HL-60/S4 treated with phorbol 12-myristate 13-acetate at 8.2 ng/mL for 4 days and 3 days (cell line): ENCODE measurements around the gene NEIL1.

Experiments
- in situ Hi-C: fragments of 300-500 bp; cut with MboI; formaldehyde crosslinking; loops from 2 replicates; pipeline ENCODE4 v1.15.0; 2022; ENCODE audit warnings: low sequenced_read_pairs

Gene NEIL1

GRCh38 chr15:75332093-75332492, 14.7 kb upstream of the NEIL1 start:
- in situ Hi-C loops = loop anchor here (25.0 kb wide), 1 partner anchor 95 kb away; no protein-coding TSS in a partner anchor

- in situ Hi-C loops = loop anchor here (25.0 kb wide), 1 partner anchor 97 kb away; no protein-coding TSS in a partner anchor
Measured at GRCh38 chr15:75333654-75334419, 13.0 kb upstream of the NEIL1 start.

- in situ Hi-C loops = loop anchor here (25.0 kb wide), 1 partner anchor 98 kb away; no protein-coding TSS in a partner anchor
Measured at GRCh38 chr15:75335313-75335704, 11.5 kb upstream of the NEIL1 start.

GRCh38 chr15:75335705-75336355, 11.0 kb upstream of the NEIL1 start, which contains the start of gene COMMD4:
Gene COMMD4 (plus strand): TSS chr15:75336063. CDS start chr15:75336090, 27 bp downstream.
- in situ Hi-C loops = loop anchor here (25.0 kb wide), 1 partner anchor 99 kb away; no protein-coding TSS in a partner anchor

GRCh38 chr15:75338661-75339240, 8.1 kb upstream of the NEIL1 start:
- in situ Hi-C loops = loop anchor here (25.0 kb wide), 1 partner anchor 101 kb away; no protein-coding TSS in a partner anchor

DNA sequence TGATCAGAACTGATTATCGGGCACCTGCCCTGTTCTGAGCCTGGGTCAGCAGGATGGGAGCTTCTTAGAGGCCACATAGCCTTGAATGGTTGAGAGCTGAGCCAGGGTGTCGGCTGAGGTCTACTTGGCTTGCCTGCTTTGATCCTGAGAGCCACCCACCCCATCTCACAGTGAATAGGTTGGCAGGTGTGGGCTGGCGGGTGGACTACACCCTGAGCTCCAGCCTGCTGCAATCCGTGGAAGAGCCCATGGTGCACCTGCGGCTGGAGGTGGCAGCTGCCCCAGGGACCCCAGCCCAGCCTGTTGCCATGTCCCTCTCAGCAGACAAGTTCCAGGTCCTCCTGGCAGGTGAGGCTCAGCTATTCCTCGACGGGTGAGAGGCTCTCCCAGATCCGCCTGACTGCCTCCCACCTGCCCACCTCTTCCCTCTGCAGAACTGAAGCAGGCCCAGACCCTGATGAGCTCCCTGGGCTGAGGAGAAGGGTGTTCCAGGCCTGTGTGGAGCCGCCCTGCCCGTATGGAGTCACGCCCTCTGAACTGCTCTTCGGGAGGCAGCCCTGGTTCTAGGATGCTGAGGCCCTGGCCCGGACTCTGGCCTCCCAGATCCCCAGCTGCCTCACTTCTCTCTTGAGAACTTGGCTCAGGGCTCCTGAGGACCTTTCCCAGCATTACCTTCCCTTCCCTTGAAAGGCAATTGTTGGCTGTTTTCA, 7.2 kb upstream of the NEIL1 start:
- in situ Hi-C loops = loop anchor here (25.0 kb wide), 1 partner anchor 102 kb away; no protein-coding TSS in a partner anchor

DNA sequence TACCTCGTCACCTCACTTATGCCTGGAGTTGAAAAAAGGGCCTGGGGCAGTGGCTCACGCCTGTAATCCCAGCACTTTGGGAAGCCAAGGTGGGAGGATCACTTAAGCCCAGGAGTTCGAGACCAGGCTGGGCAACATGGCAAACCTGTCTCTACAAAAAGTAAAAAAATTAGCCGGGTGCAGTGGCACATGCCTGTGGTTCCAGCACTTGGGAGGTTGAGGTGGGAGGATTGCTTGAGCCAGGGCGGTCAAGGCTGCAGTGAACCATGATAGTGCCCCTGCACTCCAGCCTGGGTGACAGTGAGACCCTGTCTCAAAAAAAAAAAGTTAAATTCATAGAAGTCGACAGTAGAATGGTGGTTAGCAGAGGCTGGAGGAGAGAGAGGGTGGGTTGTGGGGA, 4.6 kb upstream of the NEIL1 start:
- in situ Hi-C loops = loop anchor here (25.0 kb wide), 1 partner anchor 105 kb away; no protein-coding TSS in a partner anchor

GRCh38 chr15:75343953-75344352, 2.9 kb upstream of the NEIL1 start:
- in situ Hi-C loops = loop anchor here (25.0 kb wide), 1 partner anchor 107 kb away; no protein-coding TSS in a partner anchor

DNA sequence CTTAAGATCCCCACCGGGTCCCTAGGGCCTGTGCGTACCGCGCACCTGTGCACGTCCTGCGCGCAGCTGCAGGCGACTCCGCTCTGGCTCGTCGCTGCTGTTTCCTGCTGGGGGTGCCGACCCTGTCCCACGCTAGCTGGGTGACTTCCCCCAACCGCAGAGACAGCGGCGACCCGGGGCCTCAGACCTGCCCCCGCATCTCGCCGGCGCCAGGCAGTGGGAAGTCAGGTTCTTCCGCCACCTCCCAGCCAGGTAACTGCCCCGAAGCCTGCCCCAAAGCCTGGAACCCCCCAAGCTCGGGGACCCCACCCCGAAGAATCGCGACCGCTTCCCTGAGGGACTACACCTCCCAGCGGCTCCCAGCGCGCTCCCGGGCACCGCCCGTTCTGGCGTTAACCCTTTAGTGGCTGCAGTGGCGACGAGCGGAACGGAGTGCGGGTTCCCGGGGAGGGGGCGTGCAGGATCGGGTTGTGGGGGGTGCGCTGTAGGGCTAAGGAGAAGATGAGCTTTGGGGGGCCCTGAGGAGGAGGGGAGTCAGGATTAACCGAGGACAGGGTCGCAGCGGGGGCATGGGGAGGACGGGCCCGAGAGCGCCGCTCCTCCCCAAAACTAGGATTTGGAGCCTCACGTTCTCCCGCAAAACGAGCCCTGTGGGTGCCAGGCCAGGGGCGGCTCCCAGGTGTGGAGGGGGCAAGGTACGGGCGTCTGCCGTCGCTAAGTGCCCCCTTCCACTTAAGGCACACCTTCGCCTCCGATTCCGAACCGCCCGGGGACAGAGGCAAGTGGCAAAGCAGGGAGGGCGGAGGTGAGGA, 589 bp downstream of the NEIL1 start:
- in situ Hi-C loops = loop anchor here (25.0 kb wide), 1 partner anchor 110 kb away; no protein-coding TSS in a partner anchor

DNA sequence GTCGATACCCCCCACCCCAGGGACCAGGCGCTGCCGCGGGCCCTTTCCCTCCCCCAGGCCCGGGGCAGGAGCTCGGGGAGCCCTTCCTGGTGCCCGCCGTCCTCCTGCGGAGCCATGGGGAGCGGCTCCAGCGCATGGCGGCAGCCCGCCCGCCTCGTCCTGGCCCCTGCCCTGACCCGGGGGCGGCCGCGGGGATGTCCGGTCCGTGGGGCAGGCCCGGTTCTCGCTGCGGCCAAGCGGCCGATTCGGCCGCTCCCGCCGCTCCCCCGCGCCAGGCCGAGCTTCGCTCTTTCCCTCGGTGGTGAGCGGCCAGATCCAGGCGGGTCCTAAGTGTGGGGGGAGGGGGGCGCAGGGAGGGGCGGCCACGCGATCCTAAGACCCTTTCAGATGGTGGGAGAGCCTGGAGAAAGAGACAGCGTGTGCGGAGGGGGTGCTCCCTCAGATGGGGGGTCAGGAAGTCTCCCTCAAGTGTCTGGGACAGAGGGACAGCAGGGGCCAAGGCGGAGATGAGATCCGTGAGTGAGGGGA, 1.3 kb downstream of the NEIL1 start:
- in situ Hi-C loops = loop anchor here (25.0 kb wide), 1 partner anchor 111 kb away; no protein-coding TSS in a partner anchor

DNA sequence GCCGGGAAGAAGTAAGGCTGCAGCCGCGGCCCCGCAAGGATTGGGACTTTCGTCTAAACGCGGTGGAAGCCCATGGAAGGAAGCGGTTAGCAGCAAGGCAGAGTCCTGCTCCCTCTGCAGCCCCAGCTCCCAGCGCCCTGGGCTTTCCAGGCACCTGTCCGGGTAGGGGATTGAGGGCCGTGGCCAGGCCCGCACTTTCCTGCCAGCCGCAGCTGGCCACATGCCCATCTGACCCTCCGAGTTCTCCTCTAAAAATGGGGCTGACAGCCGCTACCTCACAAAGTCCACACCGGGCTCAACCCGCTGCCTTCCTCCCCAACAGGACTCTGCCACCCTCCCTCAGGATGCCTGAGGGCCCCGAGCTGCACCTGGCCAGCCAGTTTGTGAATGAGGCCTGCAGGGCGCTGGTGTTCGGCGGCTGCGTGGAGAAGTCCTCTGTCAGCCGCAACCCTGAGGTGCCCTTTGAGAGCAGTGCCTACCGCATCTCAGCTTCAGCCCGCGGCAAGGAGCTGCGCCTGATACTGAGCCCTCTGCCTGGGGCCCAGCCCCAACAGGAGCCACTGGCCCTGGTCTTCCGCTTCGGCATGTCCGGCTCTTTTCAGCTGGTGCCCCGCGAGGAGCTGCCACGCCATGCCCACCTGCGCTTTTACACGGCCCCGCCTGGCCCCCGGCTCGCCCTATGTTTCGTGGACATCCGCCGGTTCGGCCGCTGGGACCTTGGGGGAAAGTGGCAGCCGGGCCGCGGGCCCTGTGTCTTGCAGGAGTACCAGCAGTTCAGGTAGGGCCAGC, 1.9 kb downstream of the NEIL1 start:
- in situ Hi-C loops = loop anchor here (25.0 kb wide), 1 partner anchor 111 kb away; no protein-coding TSS in a partner anchor

DNA sequence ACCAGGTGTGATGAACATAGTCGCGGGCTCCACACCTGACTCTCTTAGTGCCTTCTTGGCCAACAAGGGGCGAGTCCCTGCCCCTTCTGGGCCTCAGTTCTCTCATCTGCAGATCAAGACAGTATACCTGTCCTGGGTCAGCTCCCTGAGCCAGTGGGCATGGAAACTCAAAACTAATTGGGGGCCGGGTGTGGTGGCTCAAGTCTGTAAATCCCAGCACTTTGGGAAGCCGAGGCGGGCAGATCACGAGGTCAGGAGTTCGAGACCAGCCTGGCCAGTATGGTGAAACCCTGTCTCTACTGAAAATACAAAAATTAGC, 2.5 kb downstream of the NEIL1 start:
- in situ Hi-C loops = loop anchor here (25.0 kb wide), 1 partner anchor 112 kb away; no protein-coding TSS in a partner anchor

DNA sequence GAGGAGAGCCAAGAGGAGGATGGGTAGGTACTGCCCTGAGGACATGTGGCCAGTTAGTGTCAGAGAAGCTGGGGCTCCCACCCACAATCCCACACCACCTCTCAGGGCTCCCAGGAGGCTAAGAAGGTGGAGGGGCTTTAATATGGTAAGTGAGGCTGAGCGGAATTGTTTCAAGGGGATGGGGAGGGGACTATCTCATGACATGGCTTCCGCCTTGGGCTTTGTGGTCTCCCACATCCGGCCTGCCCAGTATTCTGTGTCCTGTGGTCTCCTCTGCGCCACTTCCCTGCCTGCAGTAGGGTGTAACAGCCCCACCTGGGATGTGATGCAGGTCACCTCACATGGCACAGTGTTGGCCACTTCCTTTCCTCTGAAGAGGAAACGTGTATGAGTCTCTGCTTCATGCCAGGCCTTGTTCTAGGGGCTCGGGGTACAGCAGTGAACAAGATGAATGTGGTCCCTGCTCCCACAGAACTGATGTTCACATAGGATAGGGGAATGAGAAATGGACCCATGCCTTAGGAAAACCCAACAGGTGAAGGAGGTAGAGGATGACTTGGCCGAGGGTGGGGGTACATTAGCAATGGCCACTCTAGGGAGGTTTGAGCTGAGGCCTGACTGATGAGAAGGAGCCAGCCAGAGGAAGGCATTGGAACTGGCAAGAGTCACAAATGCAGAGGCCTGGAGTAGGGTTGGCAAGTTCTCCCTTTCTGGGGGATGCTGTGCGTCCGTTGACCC, 3.2 kb downstream of the NEIL1 start:
- in situ Hi-C loops = loop anchor here (25.0 kb wide), 1 partner anchor 113 kb away; no protein-coding TSS in a partner anchor

GRCh38 chr15:75350601-75351361, 3.9 kb downstream of the NEIL1 start:
- in situ Hi-C loops = no loop called here

DNA sequence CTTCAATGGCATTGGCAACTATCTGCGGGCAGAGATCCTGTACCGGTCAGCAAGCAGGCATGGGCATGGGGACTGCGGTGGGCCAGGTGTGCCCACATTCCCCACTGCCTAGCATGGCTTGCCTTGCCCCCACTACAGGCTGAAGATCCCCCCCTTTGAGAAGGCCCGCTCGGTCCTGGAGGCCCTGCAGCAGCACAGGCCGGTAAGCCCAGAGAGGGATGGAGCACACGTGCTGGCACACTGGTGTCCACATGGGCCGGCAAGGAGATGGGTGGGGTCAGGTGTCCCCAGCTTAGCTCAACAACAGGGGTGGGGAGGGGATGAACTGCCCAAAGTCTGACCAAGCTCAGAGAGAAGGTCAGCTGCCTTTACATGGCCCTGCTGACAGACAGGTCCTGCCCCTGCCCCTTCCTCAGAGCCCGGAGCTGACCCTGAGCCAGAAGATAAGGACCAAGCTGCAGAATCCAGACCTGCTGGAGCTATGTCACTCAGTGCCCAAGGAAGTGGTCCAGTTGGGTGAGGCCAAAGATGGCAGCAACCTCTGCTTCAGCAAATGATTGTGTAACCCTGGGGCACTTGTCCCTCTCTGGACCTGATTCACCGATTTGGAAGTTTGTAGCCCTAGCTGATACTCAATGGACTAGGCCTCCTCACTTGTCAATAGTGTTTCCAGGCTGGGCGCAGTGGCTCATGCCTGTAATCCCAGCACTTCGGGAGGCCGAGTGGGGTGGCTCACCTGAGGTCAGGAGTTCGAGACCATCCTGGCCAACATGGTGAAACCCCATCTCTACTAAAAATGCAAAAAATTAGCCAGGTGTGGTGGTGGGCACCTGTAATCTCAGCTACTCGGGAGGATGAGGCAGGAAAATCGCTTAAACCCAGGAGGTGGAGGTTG, 5.6 kb downstream of the NEIL1 start:
- in situ Hi-C loops = no loop called here

DNA sequence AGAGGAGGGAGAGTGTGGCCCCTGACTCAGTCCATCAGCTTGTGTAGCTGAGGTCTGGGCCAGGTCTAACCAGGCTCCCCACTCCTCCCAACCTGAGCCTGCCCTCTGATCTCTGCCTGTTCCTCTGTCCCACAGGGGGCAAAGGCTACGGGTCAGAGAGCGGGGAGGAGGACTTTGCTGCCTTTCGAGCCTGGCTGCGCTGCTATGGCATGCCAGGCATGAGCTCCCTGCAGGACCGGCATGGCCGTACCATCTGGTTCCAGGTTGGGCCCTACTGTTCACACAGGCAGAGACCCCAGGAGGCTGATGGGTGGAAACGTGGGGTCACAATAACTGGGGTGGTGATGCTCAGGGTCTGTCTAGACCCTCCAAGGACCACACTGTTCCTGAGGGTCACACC, 6.8 kb downstream of the NEIL1 start:
- in situ Hi-C loops = no loop called here
